Thoracic aorta (tissue), 2 donors: ENCODE results near the gene CA14. TPM values are rescaled to one million over a fixed set of nuclear protein-coding genes. Genes with fewer than 3 reads are reported as not detected.

Experiments used
- ATAC-seq: fragments of 150-250 bp; one replicate; pipeline ENCODE4 v1.8.0; 2017; ENCODE audit warnings: low read depth; ENCODE audit not compliant: insufficient number of reproducible peaks, low FRiP score
- DNase-seq: peaks from one replicate; pipeline ENCODE4 v3.0.0-alpha.2; 2020; ENCODE audit warnings: low spot score
- H3K27ac ChIP-seq, 2 donors: fragments of 200-600 bp; sonication (generic); 1 replicate in 1 of 2; 2 replicates in 1 of 2; pipeline ENCODE4 v1.5.1; 2016; ENCODE audit warnings: mild to moderate bottlenecking in 2 of 2, moderate library complexity in 2 of 2
- H3K27me3 ChIP-seq: fragments of 200-600 bp; sonication (generic); replicated peaks from 2 replicates; pipeline ENCODE4 v1.6.0; 2016; ENCODE audit warnings: mild to moderate bottlenecking; ENCODE audit not compliant: insufficient read depth
- H3K36me3 ChIP-seq: fragments of 200-600 bp; sonication (generic); one replicate; pipeline ENCODE4 v1.5.1; 2016
- H3K4me1 ChIP-seq, 2 donors: fragments of 200-600 bp; sonication (generic); 1 replicate in 1 of 2; 2 replicates in 1 of 2; pipeline versions ENCODE4 v1.5.1 to v1.6.0; 2016; ENCODE audit warnings: low read depth in 2 of 2, mild to moderate bottlenecking in 1 of 2; ENCODE audit not compliant: control insufficient read depth in 1 of 2
- H3K4me3 ChIP-seq: fragments of 200-600 bp; sonication (generic); 2 replicates; pipeline ENCODE4 v1.5.1; 2016; ENCODE audit warnings: mild to moderate bottlenecking
- H3K9me3 ChIP-seq: fragments of 200-600 bp; sonication (generic); 2 replicates; pipeline ENCODE4 v1.5.1; 2016
- total RNA-seq, 2 donors: library from RNA; depleted of rRNA; stranded (reverse); fragments of >200 nt; gene quantifications; one replicate each; pipeline versions ENCODE4 v1.1.0 to v1.2.3, GENCODE V29; 2016
- TF ChIP-seq, protein P1 (sequence below): fragments of 200-600 bp; sonication (generic); IDR thresholded peaks from one replicate; pipeline ENCODE4 v1.5.1; 2019; ENCODE audit warnings: antibody characterized with exemption

Gene CA14
- total RNA-seq, 2 donors from 2014 or later: not detected

DNA sequence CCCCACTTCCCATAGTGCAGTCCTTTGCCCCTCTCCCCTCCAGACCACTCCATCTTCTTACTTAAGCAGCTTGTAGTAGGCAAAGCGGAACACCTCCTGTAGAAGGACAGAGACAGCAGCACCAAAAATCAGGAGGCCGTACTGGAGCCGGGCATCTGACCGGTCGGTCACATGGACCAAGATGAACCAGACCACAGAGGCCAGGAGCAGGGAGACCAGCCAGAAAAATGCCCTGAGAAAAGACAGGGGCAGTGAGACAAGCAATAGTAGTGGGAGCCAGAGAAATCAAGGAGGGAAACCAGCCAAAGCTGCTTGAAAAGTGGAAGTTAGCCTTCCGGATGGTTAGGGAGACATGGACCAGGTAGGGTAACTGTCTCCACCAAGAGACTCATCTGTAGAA is 10.3 kb downstream of the CA14 start:
- TF ChIP-seq, protein P1, sequence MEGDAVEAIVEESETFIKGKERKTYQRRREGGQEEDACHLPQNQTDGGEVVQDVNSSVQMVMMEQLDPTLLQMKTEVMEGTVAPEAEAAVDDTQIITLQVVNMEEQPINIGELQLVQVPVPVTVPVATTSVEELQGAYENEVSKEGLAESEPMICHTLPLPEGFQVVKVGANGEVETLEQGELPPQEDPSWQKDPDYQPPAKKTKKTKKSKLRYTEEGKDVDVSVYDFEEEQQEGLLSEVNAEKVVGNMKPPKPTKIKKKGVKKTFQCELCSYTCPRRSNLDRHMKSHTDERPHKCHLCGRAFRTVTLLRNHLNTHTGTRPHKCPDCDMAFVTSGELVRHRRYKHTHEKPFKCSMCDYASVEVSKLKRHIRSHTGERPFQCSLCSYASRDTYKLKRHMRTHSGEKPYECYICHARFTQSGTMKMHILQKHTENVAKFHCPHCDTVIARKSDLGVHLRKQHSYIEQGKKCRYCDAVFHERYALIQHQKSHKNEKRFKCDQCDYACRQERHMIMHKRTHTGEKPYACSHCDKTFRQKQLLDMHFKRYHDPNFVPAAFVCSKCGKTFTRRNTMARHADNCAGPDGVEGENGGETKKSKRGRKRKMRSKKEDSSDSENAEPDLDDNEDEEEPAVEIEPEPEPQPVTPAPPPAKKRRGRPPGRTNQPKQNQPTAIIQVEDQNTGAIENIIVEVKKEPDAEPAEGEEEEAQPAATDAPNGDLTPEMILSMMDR: no peak
- peaks cover 26% of the 10 kb centered on the region for H3K36me3 ChIP-seq
- no peaks in the 10 kb centered on the region for H3K27me3 ChIP-seq
- ATAC-seq (no peak), DNase-seq (no peak)
- H3K27ac ChIP-seq: peak overlapping the region; percentile 85 to 91
- peaks cover 13 to 31% of the 10 kb centered on the region in 2 donors for H3K4me1 ChIP-seq
- H3K9me3 ChIP-seq: no peaks in the 10 kb centered on the region
- peak overlapping the region; percentile 89 for H3K4me3 ChIP-seq

DNA sequence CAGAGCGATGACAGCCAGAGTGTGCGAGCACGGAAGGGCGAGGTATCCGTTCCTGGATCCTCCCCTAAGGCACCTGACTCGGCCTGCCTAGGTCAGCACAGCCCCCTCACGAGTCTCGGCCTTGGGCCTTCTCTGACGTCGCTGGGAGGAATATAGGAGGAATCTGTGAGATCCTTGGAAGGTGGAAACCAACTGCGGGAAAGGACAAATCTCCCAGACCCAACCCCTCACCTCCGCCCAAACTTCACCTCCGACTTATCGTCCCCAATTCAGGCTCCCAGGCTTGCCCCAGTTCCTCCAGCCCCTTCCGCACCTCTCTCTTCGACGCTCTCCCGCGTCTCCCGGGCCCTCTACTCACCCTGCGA is 10.7 kb downstream of the CA14 start:
- Histone ChIP-seq H3K4me1 (peaks cover 16 to 36% of the 10 kb centered on the region in 2 donors), H3K9me3 (no peaks in the 10 kb centered on the region), H3K27ac (peak overlapping the region; percentile 85 to 91), H3K4me3 (peak overlapping the region; percentile 89), H3K27me3 (no peaks in the 10 kb centered on the region), H3K36me3 (peaks cover 26% of the 10 kb centered on the region)
- ATAC-seq (no peak), DNase-seq (no peak)
- TF ChIP-seq, protein P1: no peak

DNA sequence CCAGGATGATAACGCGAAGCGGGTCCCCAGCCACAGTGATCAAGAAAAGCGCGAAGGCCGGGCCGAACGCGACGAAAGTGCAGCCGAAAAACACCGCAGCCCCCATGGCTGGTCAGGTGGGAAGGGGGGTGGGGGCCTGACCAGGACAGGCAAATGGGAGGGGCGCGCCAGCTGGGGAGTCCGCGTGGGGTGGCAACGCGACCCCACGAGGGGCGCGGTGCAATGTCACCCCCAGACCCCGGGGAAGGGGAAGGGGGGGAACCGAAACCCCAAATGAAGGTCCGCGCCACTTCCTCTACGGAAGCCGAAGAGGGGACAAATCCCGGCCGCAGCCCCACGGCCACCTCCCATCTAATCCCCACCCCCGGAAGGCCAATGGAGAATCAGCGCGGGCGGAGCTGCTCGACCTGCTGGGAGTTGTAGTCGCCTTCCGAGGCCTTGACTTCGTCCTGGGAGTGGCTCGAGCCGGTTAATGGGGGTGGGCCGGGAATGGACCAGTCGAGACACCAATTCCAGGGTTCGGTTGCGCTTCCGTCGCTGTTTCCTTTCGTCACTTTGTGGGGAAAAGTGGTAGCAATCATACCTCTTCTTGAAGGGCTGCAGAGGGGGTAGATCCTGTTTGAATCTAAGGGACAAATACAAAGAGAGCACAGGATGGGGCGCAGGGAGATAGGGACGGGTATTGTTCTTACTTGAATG is 11.3 kb downstream of the CA14 start, which contains the start of gene APH1A:
TSS of gene APH1A (minus strand) at position 312 of the 699 bp plus-strand sequence. CDS start at position 106, 206 bp downstream.
- Histone ChIP-seq H3K4me3 (peak within 1 kb of the TSS; percentile 89), H3K27ac (peak within 1 kb of the TSS; percentile 85 to 91), H3K9me3 (no peaks in the 10 kb centered on the region), H3K36me3 (peaks cover 26% of the 10 kb centered on the region), H3K27me3 (no peaks in the 10 kb centered on the region), H3K4me1 (peaks cover 22 to 41% of the 10 kb centered on the region in 2 donors)
- peak; percentile 92 for DNase-seq
- TF ChIP-seq, protein P1: no peak
- ATAC-seq: peak; percentile 89

DNA sequence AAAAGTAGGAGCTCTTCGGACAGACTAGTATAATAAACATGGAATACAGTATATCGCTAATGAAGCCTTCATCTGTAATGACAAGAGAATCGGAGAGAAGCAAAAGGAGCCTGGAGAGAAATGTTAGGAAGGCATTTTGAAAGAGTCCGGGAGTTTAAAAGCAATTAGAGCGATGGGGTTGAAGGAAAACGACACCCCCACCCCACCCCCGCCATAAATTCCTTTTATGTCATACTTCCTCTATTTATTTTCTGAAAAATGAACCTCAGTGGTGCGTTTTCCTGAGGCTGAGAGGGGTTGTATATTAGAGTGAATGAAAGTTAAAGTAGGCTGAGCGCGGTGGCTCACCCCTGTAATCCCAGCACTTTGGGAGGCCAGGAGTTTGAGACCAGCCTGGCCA is 11.9 kb downstream of the CA14 start:
- ATAC-seq (no peak), DNase-seq (no peak)
- no peaks in the 10 kb centered on the region for H3K9me3 ChIP-seq
- H3K4me3 ChIP-seq: peak overlapping the region; percentile 89
- peak overlapping the region; percentile 67 to 91 for H3K27ac ChIP-seq
- peaks cover 24 to 44% of the 10 kb centered on the region in 2 donors for H3K4me1 ChIP-seq
- peaks cover 22% of the 10 kb centered on the region for H3K36me3 ChIP-seq
- TF ChIP-seq, protein P1: no peak
- no peaks in the 10 kb centered on the region for H3K27me3 ChIP-seq

DNA sequence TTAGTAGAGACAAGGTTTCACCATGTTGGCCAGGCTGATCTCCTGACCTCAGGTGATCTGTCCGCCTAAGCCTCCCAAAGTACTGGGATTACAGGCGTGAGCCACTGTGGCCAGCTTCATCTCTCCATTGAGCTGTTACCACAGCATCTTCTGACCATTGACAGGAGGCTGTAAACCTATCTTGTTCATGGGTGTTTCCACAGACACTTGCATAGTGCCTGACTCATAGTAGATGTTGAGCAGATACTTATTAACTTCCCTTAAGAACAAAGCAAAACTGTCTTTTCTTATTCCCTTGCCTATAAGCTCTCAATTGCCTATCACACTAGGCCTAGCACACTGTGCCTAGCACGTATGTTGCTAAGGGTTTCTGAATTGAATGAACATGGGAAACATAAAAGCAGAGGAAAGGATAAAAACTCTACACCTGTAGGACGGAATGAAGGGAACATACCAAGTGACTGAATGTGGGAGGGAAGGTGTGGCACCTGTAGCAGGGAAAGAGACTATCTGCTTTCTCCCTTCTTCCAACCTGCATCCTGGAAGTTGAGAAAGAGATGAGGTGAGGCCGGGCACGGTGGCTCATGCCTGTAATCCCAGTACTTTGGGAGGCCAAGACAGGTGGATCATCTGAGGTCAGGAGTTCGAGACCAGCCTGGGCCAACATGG is 13.9 kb downstream of the CA14 start:
- Histone ChIP-seq H3K27me3 (no peaks in the 10 kb centered on the region), H3K4me1 (peaks cover 24 to 44% of the 10 kb centered on the region in 2 donors), H3K4me3 (no peak overlapping the region), H3K36me3 (peaks cover 8% of the 10 kb centered on the region), H3K9me3 (no peaks in the 10 kb centered on the region), H3K27ac (peak overlapping the region; percentile 70 to 76)
- DNase-seq: no peak
- TF ChIP-seq, protein P1: no peak
- ATAC-seq: no peak
